Measurements from ENCODE around the gene SNAP29. TPM values are rescaled to one million over a fixed set of nuclear protein-coding genes. Genes with fewer than 3 reads are reported as not detected.

SNAP29 gene
- total and polyA plus RNA-seq, 9 of the 15 experiments (the other 6 are each of a cell fraction or from before 2014, with no cell fraction given), result 19.5 to 250 (median 75.9) TPM

GRCh38 chr22:20881869-20882815 is 23.3 kb downstream of the SNAP29 start:
- H3K36me3 ChIP-seq (ENCODE audit: control insufficient read depth, insufficient read depth, low read length), result peaks cover 71% of the 10 kb centered on the region
- H3K79me2 ChIP-seq (ENCODE audit: control insufficient read depth, insufficient read depth, low read length), result no peaks in the 10 kb centered on the region
- ChIA-PET CTCF (ENCODE audit: low intra/inter-chr PET ratio) (no interaction called here), POLR2A (interaction anchor here (0.6 to 13.5 kb wide), 8 partner anchors 9 to 762 kb away, joined by 3 to 172 read pairs (median 6); partner anchors contain the start of genes CRKL, PI4KA, SNAP29 and THAP7)
- H3K27ac ChIP-seq (ENCODE audit: extremely low read depth, low read depth, low read length), result no peak overlapping the region
- FAIRE-seq, result no peak
- H3K9me3 ChIP-seq (replicated peaks; ENCODE audit: control insufficient read depth, insufficient read depth, low read depth, low read length), result no peaks in the 10 kb centered on the region
- no peak overlapping the region for H2AFZ ChIP-seq (ENCODE audit: low read depth, low read length)
- WGBS (ENCODE audit: insufficient coverage, low coverage, missing lambda C conversion rate), result 69% methylated on average over 9 of the region's 9 CpGs
- peak in 1 of 4 experiments; percentile 50 for DNase-seq (ENCODE audit: extremely low read depth in 1 of 4, low spot score in 3 of 4)
- no peak overlapping the region for H3K4me2 ChIP-seq (ENCODE audit: insufficient read depth, low read length)
- no peak overlapping the region for H3K9ac ChIP-seq (ENCODE audit: insufficient read depth in 1 of 2, low read depth in 2 of 2, low read length in 2 of 2)
- intact Hi-C loops (cut with micrococcal nuclease), result loop anchor here (2.0 kb wide), 1 partner anchor 15 kb away; no protein-coding TSS in a partner anchor
- H4K20me1 ChIP-seq (replicated peaks; ENCODE audit: control insufficient read depth, insufficient read depth, low read length), result peaks cover 6% of the 10 kb centered on the region; the same call in 1 of the 2 replicates
- H3K9me1 ChIP-seq (ENCODE audit: control insufficient read depth, insufficient read depth, low read length), result peaks cover 9% of the 10 kb centered on the region
- no peak overlapping the region for H3K4me3 ChIP-seq
- no TSS peak for BruUV-seq (replicated peaks)
- peaks cover 12 to 17% of the 10 kb centered on the region in 2 experiments for H3K4me1 ChIP-seq (replicated peaks in 1 of 2; ENCODE audit: control insufficient read depth in 2 of 2, insufficient read depth in 2 of 2, low read length in 2 of 2)
- in situ Hi-C loops (cut with MboI), result no loop called here
- ATAC-seq, result no peak
- no peaks in the 10 kb centered on the region for H3K27me3 ChIP-seq (ENCODE audit: control insufficient read depth in 2 of 2, insufficient read depth in 2 of 2, low read length in 2 of 2)
- TF ChIP-seq HNRNPUL1 (IDR thresholded peaks at IDR 0.05; ENCODE audit: low read length) (peak; percentile 79), RBBP5 (IDR thresholded peaks at IDR 0.05; ENCODE audit: borderline replicate concordance, insufficient read depth, low read length, poor library complexity, severe bottlenecking) (peak; percentile 50), ELF4 (CRISPR knock-in tag; IDR thresholded peaks at IDR 0.05) (peak; percentile 48), MYNN (IDR thresholded peaks at IDR 0.05) (no peak), MYNN (CRISPR knock-in tag; IDR thresholded peaks at IDR 0.05) (no peak), BRCA1 (IDR thresholded peaks at IDR 0.05) (no peak), BRCA1 (CRISPR knock-in tag; IDR thresholded peaks at IDR 0.05) (peak; percentile 92; the same call in 1 of the 2 replicates), NR2C2 (CRISPR knock-in tag; IDR thresholded peaks at IDR 0.05) (no peak), NR2C2 (tag; IDR thresholded peaks at IDR 0.05) (no peak), HMGXB4 (CRISPR knock-in tag; IDR thresholded peaks at IDR 0.05) (no peak), TFAP4 (CRISPR knock-in tag; IDR thresholded peaks at IDR 0.05; ENCODE audit: borderline replicate concordance) (no peak), JUN (IDR thresholded peaks at IDR 0.05; ENCODE audit: borderline replicate concordance, low read depth, low read length) (no peak), JUN (CRISPR knock-in tag; IDR thresholded peaks at IDR 0.05; ENCODE audit: borderline replicate concordance) (0 out of 2 replicates have a peak, but pooled peaks have one; percentile 49), PTRF (tag; IDR thresholded peaks at IDR 0.05) (0 out of 2 replicates have a peak, but pooled peaks have one; percentile 14), THRB (CRISPR knock-in tag; conservative IDR thresholded peaks at IDR 0.05) (0 out of 2 replicates have a peak, but pooled peaks have one; percentile 29)
